ENCODE measurements around the gene EEF1AKMT3. TPM values are rescaled to one million over a fixed set of nuclear protein-coding genes. Genes with fewer than 3 reads are reported as not detected.

Gene EEF1AKMT3
- total and polyA plus RNA-seq, 9 of the 15 experiments (the other 6 are each of a cell fraction or from before 2014, with no cell fraction given): 4.1 to 17.2 (median 7.9) TPM

DNA sequence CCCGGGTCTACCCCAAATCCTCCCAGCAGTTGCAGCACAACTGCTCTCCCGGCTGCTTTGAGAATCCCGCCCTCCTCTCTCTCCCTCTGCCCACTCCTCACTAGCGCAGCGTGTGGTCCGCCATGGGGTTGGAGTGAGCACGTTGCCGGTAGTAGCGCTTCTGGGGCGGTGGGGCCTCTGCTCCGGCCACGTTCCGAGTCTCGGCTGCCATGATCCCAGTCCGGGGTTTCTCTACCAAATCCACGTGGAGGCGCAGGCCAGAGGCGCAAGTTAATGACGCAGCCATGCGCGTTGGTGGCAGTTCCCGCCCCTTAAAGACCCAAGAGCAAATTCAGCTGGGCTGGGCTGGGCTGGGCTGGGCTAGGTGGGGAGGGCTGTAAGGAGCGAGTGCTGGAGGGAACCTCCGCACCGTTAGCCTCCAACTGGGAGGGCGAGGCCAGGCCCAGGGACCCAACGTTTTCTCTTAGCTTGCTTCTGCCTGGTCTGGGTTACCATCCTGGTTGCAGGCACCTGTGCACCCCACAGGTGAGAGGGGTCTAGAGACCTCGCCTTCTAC lies 463 bp upstream of the EEF1AKMT3 start, which contains the start of gene METTL1:
TSS of gene METTL1 (minus strand) at position 233 of the 556 bp plus-strand sequence. CDS start at position 211, 22 bp downstream.
- no peaks in the 10 kb centered on the region for H4K20me1 ChIP-seq (replicated peaks; ENCODE audit: control insufficient read depth, insufficient read depth, low read length)
- peak within 1 kb of the TSS; percentile 99 for H3K4me2 ChIP-seq (ENCODE audit: insufficient read depth, low read length)
- peaks cover 21 to 28% of the 10 kb centered on the region in 2 experiments for H3K4me1 ChIP-seq (replicated peaks in 1 of 2; ENCODE audit: control insufficient read depth in 2 of 2, insufficient read depth in 2 of 2, low read length in 2 of 2)
- DNase-seq (ENCODE audit: extremely low read depth in 1 of 4, low spot score in 3 of 4) (peak; percentile 84 to 99 (median 90)), ATAC-seq (peak; percentile 95), FAIRE-seq (peak; percentile 97)
- no peaks in the 10 kb centered on the region for H3K9me1 ChIP-seq (ENCODE audit: control insufficient read depth, insufficient read depth, low read length)
- in situ Hi-C loops (cut with MboI) (no loop called here), intact Hi-C loops (cut with micrococcal nuclease) (loop anchor here (2.0 kb wide), 1 partner anchor 19 kb away; the partner anchor contains the start of gene CDK4)
- H3K27me3 ChIP-seq (ENCODE audit: control insufficient read depth in 2 of 2, insufficient read depth in 2 of 2, low read length in 2 of 2): no peaks in the 10 kb centered on the region
- ChIA-PET POLR2A (interaction anchor here (0.6 to 1.6 kb wide), 13 partner anchors 8 to 220 kb away, joined by 3 to 11 read pairs (median 5); partner anchors contain the start of genes CDK4, TSFM and TSPAN31), CTCF (ENCODE audit: low intra/inter-chr PET ratio) (interaction anchor here (0.6 kb wide), 1 partner anchor 9 kb away, joined by 3 read pairs; no protein-coding TSS in a partner anchor)
- H3K27ac ChIP-seq (ENCODE audit: extremely low read depth, low read depth, low read length): peak within 1 kb of the TSS; percentile 93
- H3K79me2 ChIP-seq (ENCODE audit: control insufficient read depth, insufficient read depth, low read length): peaks cover 27% of the 10 kb centered on the region
- WGBS (ENCODE audit: insufficient coverage, low coverage, missing lambda C conversion rate): under 1% methylated on average over 27 of the region's 28 CpGs
- peaks cover 45% of the 10 kb centered on the region for H3K36me3 ChIP-seq (ENCODE audit: control insufficient read depth, insufficient read depth, low read length)
- H2AFZ ChIP-seq (ENCODE audit: low read depth, low read length): peak within 1 kb of the TSS; percentile 98
- no peaks in the 10 kb centered on the region for H3K9me3 ChIP-seq (replicated peaks; ENCODE audit: control insufficient read depth, insufficient read depth, low read depth, low read length)
- H3K4me3 ChIP-seq: peak within 1 kb of the TSS; percentile 71
- BruUV-seq (replicated peaks): no TSS peak
- peak within 1 kb of the TSS; percentile 91 to 100 for H3K9ac ChIP-seq (ENCODE audit: insufficient read depth in 1 of 2, low read depth in 2 of 2, low read length in 2 of 2)
- TF ChIP-seq, protein P1, sequence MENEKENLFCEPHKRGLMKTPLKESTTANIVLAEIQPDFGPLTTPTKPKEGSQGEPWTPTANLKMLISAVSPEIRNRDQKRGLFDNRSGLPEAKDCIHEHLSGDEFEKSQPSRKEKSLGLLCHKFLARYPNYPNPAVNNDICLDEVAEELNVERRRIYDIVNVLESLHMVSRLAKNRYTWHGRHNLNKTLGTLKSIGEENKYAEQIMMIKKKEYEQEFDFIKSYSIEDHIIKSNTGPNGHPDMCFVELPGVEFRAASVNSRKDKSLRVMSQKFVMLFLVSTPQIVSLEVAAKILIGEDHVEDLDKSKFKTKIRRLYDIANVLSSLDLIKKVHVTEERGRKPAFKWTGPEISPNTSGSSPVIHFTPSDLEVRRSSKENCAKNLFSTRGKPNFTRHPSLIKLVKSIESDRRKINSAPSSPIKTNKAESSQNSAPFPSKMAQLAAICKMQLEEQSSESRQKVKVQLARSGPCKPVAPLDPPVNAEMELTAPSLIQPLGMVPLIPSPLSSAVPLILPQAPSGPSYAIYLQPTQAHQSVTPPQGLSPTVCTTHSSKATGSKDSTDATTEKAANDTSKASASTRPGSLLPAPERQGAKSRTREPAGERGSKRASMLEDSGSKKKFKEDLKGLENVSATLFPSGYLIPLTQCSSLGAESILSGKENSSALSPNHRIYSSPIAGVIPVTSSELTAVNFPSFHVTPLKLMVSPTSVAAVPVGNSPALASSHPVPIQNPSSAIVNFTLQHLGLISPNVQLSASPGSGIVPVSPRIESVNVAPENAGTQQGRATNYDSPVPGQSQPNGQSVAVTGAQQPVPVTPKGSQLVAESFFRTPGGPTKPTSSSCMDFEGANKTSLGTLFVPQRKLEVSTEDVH (IDR thresholded peaks at IDR 0.05; ENCODE audit: low read depth, partially characterized antibody): peak; percentile 77
- TF ChIP-seq CHD2 (IDR thresholded peaks at IDR 0.05; ENCODE audit: low read depth, low read length) (peak; percentile 53), NR2C2 (CRISPR knock-in tag; IDR thresholded peaks at IDR 0.05) (no peak), NR2C2 (tag; IDR thresholded peaks at IDR 0.05) (peak; percentile 45), RBBP5 (IDR thresholded peaks at IDR 0.05; ENCODE audit: borderline replicate concordance, insufficient read depth, low read length, poor library complexity, severe bottlenecking) (peak; percentile 80), CREB1 (IDR thresholded peaks at IDR 0.05) (peak; percentile 99), CREB1 (CRISPR knock-in tag; IDR thresholded peaks at IDR 0.05) (peak; percentile 99), RB1 (IDR thresholded peaks at IDR 0.05; ENCODE audit: low read depth) (peak; percentile 83), ZNF316 (IDR thresholded peaks at IDR 0.05) (0 out of 2 replicates have a peak, but pooled peaks have one; percentile 14), ZNF23 (CRISPR knock-in tag; IDR thresholded peaks at IDR 0.05) (no peak), ATF1 (CRISPR knock-in tag; IDR thresholded peaks at IDR 0.05) (peak; percentile 87), ATF1 (tag; IDR thresholded peaks at IDR 0.05) (peak; percentile 99), BRD9 (IDR thresholded peaks at IDR 0.05; ENCODE audit: low read depth, partially characterized antibody) (no peak)
- TF ChIP-seq, protein P2, sequence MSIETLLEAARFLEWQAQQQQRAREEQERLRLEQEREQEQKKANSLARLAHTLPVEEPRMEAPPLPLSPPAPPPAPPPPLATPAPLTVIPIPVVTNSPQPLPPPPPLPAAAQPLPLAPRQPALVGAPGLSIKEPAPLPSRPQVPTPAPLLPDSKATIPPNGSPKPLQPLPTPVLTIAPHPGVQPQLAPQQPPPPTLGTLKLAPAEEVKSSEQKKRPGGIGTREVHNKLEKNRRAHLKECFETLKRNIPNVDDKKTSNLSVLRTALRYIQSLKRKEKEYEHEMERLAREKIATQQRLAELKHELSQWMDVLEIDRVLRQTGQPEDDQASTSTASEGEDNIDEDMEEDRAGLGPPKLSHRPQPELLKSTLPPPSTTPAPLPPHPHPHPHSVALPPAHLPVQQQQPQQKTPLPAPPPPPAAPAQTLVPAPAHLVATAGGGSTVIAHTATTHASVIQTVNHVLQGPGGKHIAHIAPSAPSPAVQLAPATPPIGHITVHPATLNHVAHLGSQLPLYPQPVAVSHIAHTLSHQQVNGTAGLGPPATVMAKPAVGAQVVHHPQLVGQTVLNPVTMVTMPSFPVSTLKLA (conservative IDR thresholded peaks at IDR 0.05): peak; percentile 100

Data from K562 (cell line).